MM.1S (cell line): ENCODE results near the gene SLC7A8.

ENCODE experiments used
- CTCF ChIP-seq: fragments of 300-600 bp; sonication (generic); IDR thresholded peaks from 2 replicates; pipeline ENCODE4 v1.5.1; 2016; ENCODE audit warnings: antibody characterized with exemption, low read length, mixed read lengths
- EZH2phosphoT487 ChIP-seq: fragments of 300-600 bp; sonication (generic); IDR thresholded peaks from 2 replicates; pipeline ENCODE4 v1.6.1; 2018; ENCODE audit warnings: antibody characterized with exemption, low read length

DNA sequence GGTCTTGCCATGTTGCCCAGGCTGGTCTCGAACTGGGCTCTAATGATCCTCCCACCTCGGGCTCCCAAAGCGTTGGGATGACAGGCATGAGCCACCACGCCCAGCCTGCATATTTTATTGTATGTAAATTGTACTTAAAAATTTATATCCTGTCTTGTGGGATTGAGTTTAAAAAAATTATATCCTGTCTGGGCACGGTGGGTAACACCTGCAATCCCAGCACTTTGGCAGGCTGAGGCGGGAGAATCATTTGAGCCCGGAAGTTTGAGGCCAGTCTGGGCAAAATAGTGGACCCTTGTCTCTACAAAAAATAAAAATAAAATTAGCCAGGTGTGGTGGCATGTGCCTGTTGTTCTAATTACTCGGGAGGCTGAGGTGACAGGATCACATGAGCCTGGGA is 50.5 kb downstream of the SLC7A8 start:
- no peak for TF ChIP-seq CTCF
- no peak for TF ChIP-seq EZH2phosphoT487
